GM18498 (cell line): ENCODE measurements around the gene ZNF200.

Experiments
- ATAC-seq: cut with Tn5 transposase; IDR thresholded peaks from one replicate; pipeline ENCODE4 v1.9.1; 2021; ENCODE audit warnings: mild to moderate bottlenecking, moderate library complexity; ENCODE audit not compliant: unreplicated experiment

Gene ZNF200

DNA sequence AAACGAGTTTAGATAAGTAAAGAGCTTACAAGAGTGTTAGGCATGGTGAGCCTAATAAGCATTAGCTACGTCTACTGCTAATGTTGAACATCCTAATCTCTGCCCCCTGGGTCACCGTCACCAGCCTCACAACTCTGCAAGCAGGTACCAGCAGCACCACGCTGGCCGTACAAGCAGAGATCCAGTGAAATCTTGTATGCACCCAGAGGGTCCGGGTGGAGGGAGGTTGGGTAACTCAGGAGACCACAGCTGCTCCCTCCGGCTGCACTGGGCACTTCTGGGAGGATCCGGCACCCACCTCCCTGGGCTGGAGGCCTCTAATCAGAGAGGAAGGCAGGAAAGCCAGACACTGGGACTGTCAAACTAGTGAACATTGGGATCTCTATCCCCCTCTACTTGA, 55.3 kb downstream of the ZNF200 start:
- no peak for ATAC-seq

DNA sequence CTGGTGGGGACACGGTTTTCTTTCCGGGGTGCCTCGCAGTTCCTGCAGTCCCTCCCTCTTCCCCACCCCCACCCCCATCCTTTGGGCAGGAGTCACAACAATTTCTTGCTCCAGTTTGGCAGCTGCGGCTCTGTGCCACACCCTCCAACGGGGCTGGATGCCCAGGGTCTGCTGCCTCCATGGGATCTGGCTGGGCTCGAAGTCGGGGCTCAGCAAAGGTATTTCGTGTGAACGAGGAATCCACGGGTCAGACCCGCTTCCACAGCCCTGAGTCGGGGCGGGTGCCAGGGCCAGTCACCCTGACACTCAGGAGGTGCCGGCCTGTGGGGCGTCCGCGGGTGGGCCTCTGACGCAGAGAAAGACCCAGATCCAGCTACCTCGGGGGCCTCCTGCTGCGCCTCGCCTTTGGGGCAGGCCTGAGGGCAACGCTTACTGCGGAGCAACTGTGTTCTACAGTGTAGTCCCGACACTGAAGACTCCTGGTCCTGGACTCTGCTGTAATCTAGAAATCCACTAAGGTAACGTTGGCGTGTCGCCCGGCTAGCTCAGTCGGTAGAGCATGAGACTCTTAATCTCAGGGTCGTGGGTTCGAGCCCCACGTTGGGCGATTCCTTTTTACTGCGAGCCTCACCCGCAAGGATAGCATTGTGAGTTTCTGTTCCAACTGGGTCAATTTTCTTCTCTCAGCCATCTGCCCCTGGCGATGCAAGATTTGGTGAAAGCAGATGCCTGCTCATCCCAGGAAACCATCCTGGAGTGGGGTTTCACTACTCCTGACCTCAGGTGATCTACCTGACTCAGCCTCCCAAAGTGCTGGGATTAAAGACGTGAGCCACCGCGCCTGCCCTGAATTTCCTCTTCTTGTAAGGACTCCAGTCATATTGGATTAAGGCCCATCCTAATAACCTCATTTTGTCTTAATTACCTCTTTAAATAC, 59.5 kb downstream of the ZNF200 start:
- no peak for ATAC-seq

DNA sequence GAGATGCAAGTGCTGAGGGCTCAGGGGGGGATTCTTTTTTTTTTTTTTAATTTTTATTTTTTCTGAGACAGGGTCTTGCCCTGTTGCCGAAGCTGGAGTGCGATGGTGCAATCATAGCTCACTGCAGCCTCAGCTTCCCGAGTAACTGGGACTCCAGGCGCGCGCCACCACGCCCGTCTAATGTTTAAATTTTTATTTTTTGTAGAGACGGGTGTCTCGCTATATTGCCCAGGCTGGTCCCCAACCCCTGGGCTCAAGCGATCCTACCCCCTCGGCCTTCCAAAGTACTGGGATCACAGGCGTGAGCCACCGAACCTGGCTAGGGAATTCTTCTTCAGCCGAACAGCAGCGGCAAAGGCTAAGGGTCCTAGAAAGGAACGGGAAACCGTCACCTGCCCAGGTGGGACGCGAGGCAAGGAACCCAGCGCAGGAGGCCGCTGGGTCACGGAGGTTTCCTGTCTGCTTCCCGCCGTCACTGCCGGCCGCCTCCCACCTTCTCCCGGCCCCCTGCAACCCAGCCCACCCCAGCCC, 60.3 kb downstream of the ZNF200 start:
- ATAC-seq, result no peak

DNA sequence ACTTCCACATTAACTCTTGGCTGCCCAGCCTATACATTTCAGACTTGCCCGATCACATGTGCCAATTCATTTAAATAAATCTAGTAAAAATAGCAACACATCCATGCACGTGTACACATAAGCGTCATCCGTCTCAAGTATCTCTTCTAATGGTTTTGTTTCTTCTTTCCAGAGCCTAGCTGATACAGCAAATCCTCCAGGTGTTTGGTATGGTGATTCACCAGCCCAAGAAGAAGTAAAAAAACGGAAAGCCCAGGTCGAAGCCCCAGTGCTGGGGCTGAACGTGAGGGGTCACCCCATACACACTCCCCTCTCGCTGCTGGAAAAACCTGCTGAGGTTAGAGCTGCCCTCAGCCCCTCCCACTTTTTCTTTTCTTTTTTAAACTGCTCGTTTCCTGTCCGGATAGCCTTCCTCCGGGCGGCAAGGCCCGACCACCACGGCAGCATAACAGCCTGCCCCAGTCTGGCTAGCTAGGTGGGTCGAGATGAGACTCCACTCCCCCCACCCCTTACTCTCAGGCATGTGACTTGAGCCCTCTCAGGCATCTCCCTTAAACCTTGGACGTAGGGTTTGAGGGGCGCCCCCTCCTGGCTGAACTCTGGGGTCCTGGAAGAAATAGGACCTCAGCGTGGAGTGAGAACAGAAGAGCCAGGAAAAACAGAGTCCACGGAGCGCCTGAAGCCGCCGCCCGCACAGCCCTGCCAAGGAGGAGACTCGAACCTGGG, 60.9 kb downstream of the ZNF200 start:
- ATAC-seq, result no peak
